ENCODE measurements around the gene IL1RAPL1. TPM values are rescaled to one million over a fixed set of nuclear protein-coding genes. Genes with fewer than 3 reads are reported as not detected.

IL1RAPL1 gene
- total RNA-seq, 2 donors from 2014 or later = 0.66 to 1.1 TPM

DNA sequence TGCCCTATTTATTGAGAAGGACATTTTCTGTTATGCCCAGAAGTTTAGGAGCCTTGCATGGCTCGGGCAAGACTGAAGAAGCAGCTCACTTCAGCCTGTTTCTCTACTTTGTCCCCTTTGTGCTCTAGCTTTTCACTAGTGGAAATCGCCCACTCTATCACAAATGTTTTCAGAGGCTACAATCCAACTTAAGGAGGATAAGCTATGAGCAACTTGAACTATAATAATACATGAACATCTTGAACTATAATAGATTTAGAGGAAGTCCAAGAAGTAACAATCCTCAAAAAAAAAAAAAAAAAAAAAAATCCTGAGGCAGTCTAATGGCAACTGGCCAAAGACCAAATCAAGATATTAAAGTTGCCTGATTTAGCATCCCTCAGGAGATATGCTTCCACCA, 452.3 kb downstream of the IL1RAPL1 start:
- no peaks in the 10 kb centered on the region for H3K27me3 Mint-ChIP-seq (ENCODE audit: insufficient read depth)
- H3K9ac ChIP-seq (ENCODE audit: extremely low read depth, low read length, poor library complexity, severe bottlenecking) = no peak overlapping the region
- no peak for DNase-seq
- H3K4me1 ChIP-seq (ENCODE audit: control insufficient read depth, insufficient read depth, low read length) = no peaks in the 10 kb centered on the region
- H3K9me3 ChIP-seq (ENCODE audit: control insufficient read depth, low read length) = no peaks in the 10 kb centered on the region
- no peak overlapping the region for H3K4me3 ChIP-seq (ENCODE audit: low read length)
- H3K9me3 Mint-ChIP-seq = no peaks in the 10 kb centered on the region
- no peaks in the 10 kb centered on the region for H3K27me3 ChIP-seq (ENCODE audit: control insufficient read depth, insufficient read depth, low read length, poor library complexity, severe bottlenecking)
- no peak overlapping the region for H3K27ac Mint-ChIP-seq
- no peak overlapping the region for H3K27ac ChIP-seq (ENCODE audit: low read depth, low read length)
- H3K36me3 Mint-ChIP-seq (ENCODE audit: low read depth) = no peaks in the 10 kb centered on the region
- WGBS, 2 experiments (ENCODE audit: insufficient coverage in 1 of 2, insufficient read length in 1 of 2) = 80 to 93% methylated on average over 1 to 2 of the region's 2 CpGs
- H3K4me1 Mint-ChIP-seq = peaks cover 17% of the 10 kb centered on the region
- no peaks in the 10 kb centered on the region for H3K36me3 ChIP-seq (ENCODE audit: control insufficient read depth, insufficient read depth, low read length)
- no peak for TF ChIP-seq CTCF (conservative IDR thresholded peaks at IDR 0.05)
- H3K4me3 Mint-ChIP-seq = no peak overlapping the region

GRCh38 chrX:29040160-29040559, 452.9 kb downstream of the IL1RAPL1 start:
- Mint-ChIP-seq H3K4me1 (peaks cover 17% of the 10 kb centered on the region), H3K4me3 (no peak overlapping the region), H3K27ac (no peak overlapping the region), H3K36me3 (ENCODE audit: low read depth) (no peaks in the 10 kb centered on the region), H3K27me3 (ENCODE audit: insufficient read depth) (no peaks in the 10 kb centered on the region), H3K9me3 (no peaks in the 10 kb centered on the region)
- DNase-seq = no peak
- no peaks in the 10 kb centered on the region for H3K4me1 ChIP-seq (ENCODE audit: control insufficient read depth, insufficient read depth, low read length)
- H3K27me3 ChIP-seq (ENCODE audit: control insufficient read depth, insufficient read depth, low read length, poor library complexity, severe bottlenecking) = no peaks in the 10 kb centered on the region
- H3K9me3 ChIP-seq (ENCODE audit: control insufficient read depth, low read length) = no peaks in the 10 kb centered on the region
- no peaks in the 10 kb centered on the region for H3K36me3 ChIP-seq (ENCODE audit: control insufficient read depth, insufficient read depth, low read length)
- no peak overlapping the region for H3K4me3 ChIP-seq (ENCODE audit: low read length)
- H3K27ac ChIP-seq (ENCODE audit: low read depth, low read length) = no peak overlapping the region
- WGBS, 2 experiments (ENCODE audit: insufficient coverage in 1 of 2, insufficient read length in 1 of 2) = 88% methylated on average over 1 of the region's 1 CpG; no CpG with 5 or more reads in 1 of the 2 experiments
- no peak for TF ChIP-seq CTCF (conservative IDR thresholded peaks at IDR 0.05)
- no peak overlapping the region for H3K9ac ChIP-seq (ENCODE audit: extremely low read depth, low read length, poor library complexity, severe bottlenecking)

DNA sequence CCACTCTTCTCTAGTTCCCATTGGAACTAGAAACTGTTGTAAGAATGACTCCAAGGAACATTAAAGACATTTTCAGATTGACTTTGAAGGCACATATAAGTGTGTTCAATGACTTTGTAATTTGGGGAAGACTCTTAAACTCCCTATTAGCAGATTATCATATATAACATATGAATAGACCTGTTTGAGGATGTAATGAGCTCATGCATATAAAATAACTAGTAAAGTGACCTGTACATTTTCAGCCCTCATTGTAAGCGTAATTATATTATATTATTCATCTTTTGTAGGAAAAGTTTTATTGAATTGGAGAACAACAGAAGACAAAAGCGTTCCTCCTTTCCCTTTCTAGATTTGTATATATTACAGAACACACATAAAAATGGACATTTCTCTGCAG, 455.1 kb downstream of the IL1RAPL1 start:
- peaks cover 17% of the 10 kb centered on the region for H3K4me1 Mint-ChIP-seq
- Histone ChIP-seq H3K4me3 (ENCODE audit: low read length) (no peak overlapping the region), H3K9me3 (ENCODE audit: control insufficient read depth, low read length) (no peaks in the 10 kb centered on the region), H3K27ac (ENCODE audit: low read depth, low read length) (no peak overlapping the region), H3K9ac (ENCODE audit: extremely low read depth, low read length, poor library complexity, severe bottlenecking) (no peak overlapping the region), H3K27me3 (ENCODE audit: control insufficient read depth, insufficient read depth, low read length, poor library complexity, severe bottlenecking) (no peaks in the 10 kb centered on the region), H3K36me3 (ENCODE audit: control insufficient read depth, insufficient read depth, low read length) (no peaks in the 10 kb centered on the region), H3K4me1 (ENCODE audit: control insufficient read depth, insufficient read depth, low read length) (no peaks in the 10 kb centered on the region)
- H3K27ac Mint-ChIP-seq = no peak overlapping the region
- no peak for DNase-seq
- no CpG with 5 or more reads among the region's 2 CpGs for WGBS, 2 experiments (ENCODE audit: insufficient coverage in 1 of 2, insufficient read length in 1 of 2)
- no peaks in the 10 kb centered on the region for H3K27me3 Mint-ChIP-seq (ENCODE audit: insufficient read depth)
- no peaks in the 10 kb centered on the region for H3K9me3 Mint-ChIP-seq
- TF ChIP-seq CTCF (conservative IDR thresholded peaks at IDR 0.05) = no peak
- H3K4me3 Mint-ChIP-seq = no peak overlapping the region
- H3K36me3 Mint-ChIP-seq (ENCODE audit: low read depth) = no peaks in the 10 kb centered on the region
